HG02678 (cell line): Measurements from ENCODE around the gene NRAP.

Experiments used
- ATAC-seq: cut with Tn5 transposase; IDR thresholded peaks from one replicate; pipeline ENCODE4 v1.9.1; 2021; ENCODE audit warnings: mild to moderate bottlenecking, moderate library complexity; ENCODE audit not compliant: unreplicated experiment

Gene NRAP

GRCh38 chr10:113663908-113664307 lies at the start of gene NRAP:
TSS of gene NRAP (minus strand) at chr10:113664041. CDS start at chr10:113663882, 159 bp downstream.
- ATAC-seq: no peak

DNA sequence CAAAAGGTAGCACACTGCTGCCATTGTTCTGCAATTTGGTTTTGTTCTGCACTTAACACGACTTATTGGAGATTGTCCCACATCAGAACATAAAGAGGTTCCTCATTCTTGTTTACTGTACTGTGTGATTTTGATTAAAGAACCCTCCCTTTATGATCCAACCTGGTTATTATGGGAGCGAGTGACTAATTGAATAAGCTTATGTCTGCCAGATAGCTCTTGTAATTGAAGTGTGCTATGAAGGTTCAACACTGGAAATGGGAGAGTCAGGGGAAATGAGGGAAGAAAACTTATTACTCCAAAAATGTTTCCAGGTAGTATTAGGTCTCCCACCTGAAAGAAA lies 49.8 kb upstream of the NRAP start:
- no peak for ATAC-seq

- ATAC-seq: no peak
Observed at GRCh38 chr10:113712755-113713639, 49.2 kb upstream of the NRAP start.

DNA sequence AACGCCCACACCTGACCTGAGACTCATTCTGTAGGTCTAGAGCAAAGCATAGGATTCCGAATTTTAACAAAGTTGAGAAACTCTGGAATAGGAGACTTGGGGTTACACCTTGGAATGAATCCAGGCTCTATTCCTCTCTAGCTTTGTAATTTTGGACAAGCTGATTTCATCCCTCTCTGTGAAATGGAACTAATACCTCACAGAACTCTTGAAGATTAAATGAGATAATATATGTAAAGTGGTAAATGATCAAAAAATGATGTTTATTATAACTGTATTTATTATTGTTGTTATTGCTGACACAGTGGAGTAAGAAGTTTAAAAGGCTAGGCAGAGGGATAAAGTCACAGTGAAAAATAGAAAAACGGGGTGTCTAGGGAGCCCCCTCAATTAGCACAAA lies 48.2 kb upstream of the NRAP start:
- ATAC-seq: no peak

- ATAC-seq: no peak
Observed at GRCh38 chr10:113711142-113711541, 47.3 kb upstream of the NRAP start.

DNA sequence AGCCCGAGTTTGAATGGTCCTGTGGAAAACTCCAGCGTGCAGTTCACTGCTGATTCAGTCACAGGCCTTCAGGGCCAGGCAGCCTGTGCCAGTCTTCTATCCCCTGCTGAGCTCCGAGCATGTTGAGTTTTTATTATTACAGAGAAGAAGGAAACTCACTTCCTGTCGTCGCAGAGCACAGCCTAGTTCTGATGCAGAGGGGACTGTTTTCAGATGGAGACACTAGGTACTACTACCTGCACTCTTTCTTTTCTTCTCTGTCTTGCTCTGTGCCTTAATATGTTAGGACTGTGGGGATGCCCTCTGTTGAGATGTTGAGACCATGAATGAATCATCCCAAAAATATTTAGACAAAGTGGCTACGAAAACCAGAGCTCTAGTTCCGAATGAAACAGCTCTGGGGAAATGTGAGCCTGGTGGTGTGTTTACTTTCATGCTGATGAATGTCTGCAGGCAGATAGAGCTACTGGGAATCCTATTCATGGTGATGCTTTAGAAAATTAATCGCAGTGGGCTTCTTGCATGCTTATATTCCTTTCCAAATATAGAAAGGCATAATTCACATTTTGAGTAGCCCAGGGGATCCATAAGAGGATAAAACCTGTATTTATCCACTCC lies 45.5 kb upstream of the NRAP start:
- ATAC-seq: no peak

GRCh38 chr10:113708640-113709039 lies 44.8 kb upstream of the NRAP start:
- no peak for ATAC-seq

GRCh38 chr10:113706623-113707022 lies 42.8 kb upstream of the NRAP start:
- no peak for ATAC-seq

DNA sequence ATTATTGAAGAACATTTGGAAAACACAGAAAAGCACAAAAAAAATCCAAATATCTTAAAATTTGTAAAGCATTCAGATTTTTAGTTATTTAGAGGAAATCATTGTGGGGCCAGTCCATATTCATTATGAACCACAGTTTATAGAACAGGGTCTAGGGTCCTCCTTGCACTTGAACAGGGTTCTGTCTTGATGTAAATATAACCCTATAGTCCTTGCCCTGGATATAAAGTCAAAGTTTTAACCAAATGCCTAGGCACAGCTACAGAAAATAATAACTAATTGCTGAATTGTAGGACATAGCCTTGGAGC lies 41.5 kb upstream of the NRAP start:
- ATAC-seq: no peak

DNA sequence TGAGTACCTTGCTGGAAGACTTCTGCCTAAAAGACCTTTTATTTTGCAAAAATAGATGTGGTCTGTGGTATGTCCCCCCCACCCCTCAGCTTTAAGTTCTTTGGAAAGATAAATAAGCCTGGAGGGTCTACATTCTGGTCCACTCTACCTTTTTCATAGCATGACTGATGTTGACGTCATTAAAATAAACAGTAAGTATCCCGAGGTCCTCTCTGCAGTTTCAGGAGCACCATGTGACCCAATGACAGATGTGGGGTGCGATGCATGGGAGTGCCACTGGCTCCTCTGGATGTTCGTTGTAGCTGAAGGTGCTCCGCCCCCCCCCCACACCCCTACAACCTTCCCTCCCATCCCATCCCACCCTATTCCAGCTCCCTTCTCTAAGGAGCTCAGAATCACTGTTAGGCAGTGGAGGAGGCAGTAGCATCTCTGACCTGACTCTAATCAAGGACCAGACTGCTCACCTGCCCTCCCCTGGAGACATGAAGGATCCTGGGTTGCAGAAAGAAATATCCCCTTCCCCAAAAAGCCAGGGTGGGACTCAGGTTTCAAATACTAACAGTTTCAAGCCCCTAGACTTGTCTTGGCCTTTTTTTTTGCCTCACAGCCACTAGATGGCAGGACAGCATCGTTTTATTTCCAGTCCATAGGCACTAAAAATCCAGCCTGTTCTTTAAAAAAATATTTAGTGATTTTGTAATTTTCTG lies 40.9 kb upstream of the NRAP start:
- ATAC-seq: no peak

GRCh38 chr10:113697595-113697994 lies 33.8 kb upstream of the NRAP start:
- no peak for ATAC-seq

DNA sequence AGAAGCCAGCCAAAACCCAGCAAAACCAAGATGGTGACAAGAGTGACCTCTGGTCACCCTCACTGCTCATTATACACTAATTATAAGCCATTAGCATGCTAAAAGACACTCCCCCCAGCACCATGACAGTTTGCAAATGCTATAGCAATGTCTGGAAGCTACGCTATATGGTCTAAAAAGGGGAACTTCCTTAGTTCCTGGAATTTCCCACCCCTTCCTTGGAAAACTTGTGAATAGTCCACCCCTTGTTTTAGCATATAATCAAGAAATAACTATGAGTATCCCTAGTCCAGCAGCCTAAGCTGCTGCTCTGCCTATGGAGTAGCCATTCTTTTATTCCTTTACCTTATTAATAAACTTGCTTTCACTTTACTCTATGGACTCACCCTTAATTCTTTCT lies 31.9 kb upstream of the NRAP start:
- no peak for ATAC-seq

- no peak for ATAC-seq
Observed at GRCh38 chr10:113693348-113693747, 29.5 kb upstream of the NRAP start.

DNA sequence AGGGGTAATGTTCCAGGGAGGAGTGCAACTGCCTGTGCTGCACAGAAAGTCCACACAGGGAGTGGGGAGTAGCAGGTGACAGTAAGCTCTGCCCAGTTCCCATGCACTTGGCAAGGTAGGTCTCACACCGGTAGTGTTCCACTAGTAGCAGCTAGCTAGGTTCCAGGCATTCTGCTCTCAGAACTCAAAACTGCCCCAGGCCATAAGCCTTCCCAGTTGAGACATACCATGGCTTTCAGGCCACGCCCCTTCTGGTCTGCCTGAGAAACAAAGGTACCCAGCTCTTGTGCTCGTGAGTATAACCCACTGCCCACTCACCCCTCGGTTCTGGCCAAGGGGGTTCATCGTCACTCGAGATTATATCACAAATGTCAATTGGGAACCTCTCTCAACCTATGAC lies 28.4 kb upstream of the NRAP start:
- ATAC-seq: no peak

GRCh38 chr10:113691381-113691780 lies 27.5 kb upstream of the NRAP start:
- no peak for ATAC-seq

DNA sequence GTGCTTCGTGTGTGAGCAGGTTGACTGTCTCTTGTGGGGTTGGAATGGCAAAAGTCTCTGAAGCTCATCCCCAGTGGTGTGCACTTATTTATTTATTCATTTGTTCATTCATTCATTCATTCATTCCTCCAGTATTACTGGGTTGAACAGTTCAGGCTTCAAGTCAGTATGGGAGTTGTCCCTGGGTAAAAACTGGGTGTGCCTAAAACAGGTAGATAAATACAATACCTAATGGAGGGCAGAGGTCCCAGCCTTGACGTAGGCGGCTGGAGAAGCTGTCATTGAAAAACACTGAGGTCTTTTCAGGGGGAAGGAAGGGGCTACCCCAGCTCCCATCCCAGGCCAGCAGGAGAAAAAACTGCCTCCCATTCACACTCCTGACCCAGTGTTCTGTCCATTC lies 26.9 kb upstream of the NRAP start:
- no peak for ATAC-seq

- ATAC-seq: no peak
Observed at GRCh38 chr10:113689574-113689973, 25.7 kb upstream of the NRAP start.

- no peak for ATAC-seq
Observed at GRCh38 chr10:113689057-113689456, 25.2 kb upstream of the NRAP start.

DNA sequence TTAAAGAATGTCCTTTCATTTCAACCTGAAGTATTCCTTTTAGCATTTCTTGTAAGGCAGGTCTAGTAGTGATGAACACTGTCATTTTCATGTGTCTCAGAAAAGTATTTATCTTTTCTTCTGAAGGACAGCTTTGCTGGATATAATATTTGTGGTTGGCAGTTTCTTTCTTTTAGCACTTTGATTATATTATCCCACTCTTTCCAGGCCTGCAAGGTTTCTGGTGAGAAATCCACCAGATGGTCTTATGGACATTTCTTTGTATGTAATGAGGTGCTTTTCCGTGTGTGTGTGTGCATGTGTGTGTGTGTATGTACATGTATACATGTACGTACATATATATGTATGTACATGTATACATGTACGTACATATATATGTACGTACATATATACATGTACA lies 23.2 kb upstream of the NRAP start:
- ATAC-seq: no peak

GRCh38 chr10:113686028-113686427 lies 22.2 kb upstream of the NRAP start:
- no peak for ATAC-seq

- ATAC-seq: no peak
Observed at GRCh38 chr10:113683300-113683699, 19.5 kb upstream of the NRAP start.
